ENCODE measurements around the gene SORD.

GRCh38 chr15:45114751-45115085, 91.7 kb downstream of the SORD start:
- TF ChIP-seq CTCF (IDR thresholded peaks at IDR 0.05), result no peak
- TF ChIP-seq POLR2A (IDR thresholded peaks at IDR 0.05), result no peak
- TF ChIP-seq EP300 (IDR thresholded peaks at IDR 0.05), result no peak
- TF ChIP-seq POLR2AphosphoS5 (IDR thresholded peaks at IDR 0.05), result no peak

Measured in suprapubic skin (tissue), 4 donors.